ENCODE measurements around the gene EVA1C.

GRCh38 chr21:32474179-32475059 lies 61.9 kb downstream of the EVA1C start:
- TF ChIP-seq EZH2 (IDR thresholded peaks at IDR 0.05) (no peak), POLR2AphosphoS5 (IDR thresholded peaks at IDR 0.05; ENCODE audit: borderline replicate concordance, low read depth, low read length) (no peak), FOXP2 (optimal IDR thresholded peaks at IDR 0.05; ENCODE audit: control extremely low read depth, extremely low read length, insufficient read depth) (no peak)

All from SK-N-MC (cell line).